ENCODE results near the gene PRKAG2.

Gene PRKAG2

GRCh38 chr7:151738925-151739324, 138.0 kb downstream of the PRKAG2 start:
- DNase-seq = no peak

- no peak for DNase-seq
These were observed 140.5 kb downstream of the PRKAG2 start for GRCh38 chr7:151736403-151736909.

GRCh38 chr7:151735851-151736402, 141.0 kb downstream of the PRKAG2 start:
- DNase-seq = no peak

GRCh38 chr7:151735186-151735850, 141.6 kb downstream of the PRKAG2 start:
- DNase-seq = no peak

GRCh38 chr7:151732834-151733592, 143.9 kb downstream of the PRKAG2 start:
- DNase-seq = no peak

GRCh38 chr7:151732292-151732691, 144.6 kb downstream of the PRKAG2 start:
- DNase-seq = no peak

GRCh38 chr7:151731022-151731441, 145.9 kb downstream of the PRKAG2 start:
- DNase-seq = no peak

- DNase-seq = no peak
These were observed 146.3 kb downstream of the PRKAG2 start for GRCh38 chr7:151730591-151730990.

GRCh38 chr7:151729521-151729921, 147.4 kb downstream of the PRKAG2 start:
- DNase-seq = no peak

GRCh38 chr7:151728746-151729145, 148.2 kb downstream of the PRKAG2 start:
- DNase-seq = no peak

GRCh38 chr7:151728286-151728660, 148.6 kb downstream of the PRKAG2 start:
- no peak for DNase-seq

- DNase-seq = peak; percentile 33
These were observed 149.2 kb downstream of the PRKAG2 start for GRCh38 chr7:151727579-151728285.

GRCh38 chr7:151726652-151727578, 150.0 kb downstream of the PRKAG2 start:
- DNase-seq = no peak

GRCh38 chr7:151725844-151726651, 150.9 kb downstream of the PRKAG2 start:
- no peak for DNase-seq

GRCh38 chr7:151724920-151725584, 151.9 kb downstream of the PRKAG2 start:
- no peak for DNase-seq

GRCh38 chr7:151724250-151724915, 152.5 kb downstream of the PRKAG2 start:
- no peak for DNase-seq

GRCh38 chr7:151723321-151723720, 153.6 kb downstream of the PRKAG2 start:
- no peak for DNase-seq

- no peak for DNase-seq
These were observed 154.4 kb downstream of the PRKAG2 start for GRCh38 chr7:151722533-151722932.

GRCh38 chr7:151721694-151722093, 155.2 kb downstream of the PRKAG2 start:
- DNase-seq = no peak

GRCh38 chr7:151721236-151721635, 155.7 kb downstream of the PRKAG2 start:
- no peak for DNase-seq
